ENCODE data around the gene UXS1.

Gene UXS1

GRCh38 chr2:106085181-106085940 is 108.7 kb downstream of the UXS1 start:
- DNase-seq (ENCODE audit: low spot score): peak; percentile 45

DNA sequence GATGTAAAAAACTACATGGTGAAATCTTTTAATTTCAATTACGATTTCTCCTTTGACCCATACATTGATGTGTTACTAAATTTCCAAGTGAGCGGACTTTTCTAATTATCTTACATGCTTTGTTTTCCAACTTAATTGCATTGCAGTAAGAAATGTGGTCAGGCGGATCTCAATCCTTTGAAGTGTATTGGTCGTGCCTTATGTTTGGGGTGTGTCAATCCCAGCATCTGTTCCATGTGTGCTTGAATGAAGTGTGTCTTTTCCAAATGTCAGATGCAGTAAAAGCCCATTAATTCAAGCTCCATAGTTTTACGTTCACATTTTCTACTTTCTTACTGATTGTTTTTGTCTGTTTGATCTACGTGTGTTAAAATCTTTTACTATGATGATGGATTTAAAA is 113.1 kb downstream of the UXS1 start:
- DNase-seq (ENCODE audit: low spot score): no peak

- no peak for DNase-seq (ENCODE audit: low spot score)
Measured at GRCh38 chr2:106078096-106078495, 116.0 kb downstream of the UXS1 start.

DNA sequence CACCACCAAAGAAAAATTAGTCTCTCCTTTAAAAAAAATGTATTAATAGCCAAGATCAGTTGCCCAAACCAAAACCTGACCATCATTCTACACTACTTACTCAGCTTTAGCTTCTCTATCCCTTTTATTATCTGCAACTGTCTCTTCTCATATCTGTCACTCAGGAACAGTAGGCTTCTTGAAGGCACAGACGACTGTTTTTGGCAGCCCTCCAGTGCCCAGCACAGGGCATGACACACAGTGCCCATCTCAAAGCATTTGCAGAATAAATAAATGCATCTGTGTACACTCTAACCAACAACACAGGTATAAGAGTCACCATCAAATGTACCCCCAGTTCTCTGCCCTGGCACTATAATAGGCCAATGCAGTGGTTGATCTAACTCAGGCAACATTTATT is 117.2 kb downstream of the UXS1 start:
- no peak for DNase-seq (ENCODE audit: low spot score)

DNA sequence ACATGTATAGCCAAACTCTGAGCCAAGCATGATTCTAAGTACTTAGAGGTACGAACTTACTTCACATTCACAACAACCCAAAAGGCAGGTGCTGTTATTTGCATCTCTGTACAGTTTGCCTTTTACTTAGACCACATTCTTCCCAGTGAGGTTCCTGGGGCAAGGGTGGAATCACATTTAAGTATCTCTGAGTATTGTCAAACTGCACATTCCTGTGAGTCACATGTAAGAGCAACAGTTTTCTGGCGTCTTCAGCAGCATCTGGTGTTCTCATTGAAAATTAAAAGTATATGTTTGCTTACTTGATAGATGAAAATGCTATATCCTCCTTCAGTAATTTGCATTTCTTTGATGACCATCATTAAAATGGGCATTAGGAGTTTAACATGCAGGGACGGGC is 119.1 kb downstream of the UXS1 start:
- DNase-seq (ENCODE audit: low spot score): no peak

DNA sequence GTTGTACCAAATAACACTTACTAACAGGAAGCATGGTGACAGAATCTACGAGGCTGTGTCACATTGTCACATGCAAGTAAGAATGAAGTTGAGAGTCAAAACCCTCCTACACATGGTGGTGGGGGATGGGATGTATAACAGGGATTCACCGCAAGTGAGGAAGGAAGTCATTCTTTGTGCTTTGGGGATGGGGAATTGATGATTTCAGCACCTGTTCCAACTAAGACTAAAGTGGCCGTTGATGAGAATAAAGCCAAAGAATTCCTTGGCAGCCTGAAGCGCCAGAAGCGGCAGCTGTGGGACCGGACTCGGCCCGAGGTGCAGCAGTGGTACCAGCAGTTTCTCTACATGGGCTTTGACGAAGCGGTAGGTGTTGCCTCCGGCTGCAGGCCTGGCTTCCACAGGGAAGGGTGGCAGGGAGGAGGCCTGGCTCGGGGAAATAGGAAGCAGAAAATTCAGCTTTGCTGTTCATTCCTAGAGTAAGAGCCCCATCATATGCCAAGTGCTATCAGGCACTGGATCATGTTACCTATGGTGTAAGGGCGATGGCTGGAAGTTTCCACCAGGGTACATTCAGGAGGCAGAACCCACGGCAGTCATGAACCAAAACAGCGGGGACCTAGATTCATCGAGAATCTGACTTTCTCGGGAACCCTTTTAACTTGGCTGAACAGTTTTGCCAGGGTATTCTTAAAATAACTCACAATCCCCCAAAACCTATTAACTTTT is 120.3 kb downstream of the UXS1 start:
- no peak for DNase-seq (ENCODE audit: low spot score)

DNA sequence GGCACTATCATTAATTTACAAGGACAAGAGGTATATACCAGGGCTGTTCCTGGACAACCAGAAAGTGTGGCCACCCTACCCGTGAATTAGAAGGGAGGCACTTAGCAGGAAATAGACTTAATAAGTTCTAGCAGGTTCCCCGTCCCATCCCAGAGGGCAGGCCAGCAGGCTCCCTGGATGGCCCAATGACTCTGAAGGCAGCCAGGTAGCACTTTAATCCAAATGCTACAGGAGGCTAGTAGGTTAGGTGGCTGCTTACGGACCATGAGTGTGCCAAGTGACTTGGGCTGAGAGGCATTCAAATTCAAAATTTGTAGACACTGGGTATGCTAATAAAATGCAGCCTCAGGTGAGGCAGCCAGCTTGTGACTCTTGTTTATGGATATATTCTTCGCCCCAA is 123.9 kb downstream of the UXS1 start:
- DNase-seq (ENCODE audit: low spot score): no peak

- no peak for DNase-seq (ENCODE audit: low spot score)
Measured at GRCh38 chr2:106068451-106068850, 125.7 kb downstream of the UXS1 start.

DNA sequence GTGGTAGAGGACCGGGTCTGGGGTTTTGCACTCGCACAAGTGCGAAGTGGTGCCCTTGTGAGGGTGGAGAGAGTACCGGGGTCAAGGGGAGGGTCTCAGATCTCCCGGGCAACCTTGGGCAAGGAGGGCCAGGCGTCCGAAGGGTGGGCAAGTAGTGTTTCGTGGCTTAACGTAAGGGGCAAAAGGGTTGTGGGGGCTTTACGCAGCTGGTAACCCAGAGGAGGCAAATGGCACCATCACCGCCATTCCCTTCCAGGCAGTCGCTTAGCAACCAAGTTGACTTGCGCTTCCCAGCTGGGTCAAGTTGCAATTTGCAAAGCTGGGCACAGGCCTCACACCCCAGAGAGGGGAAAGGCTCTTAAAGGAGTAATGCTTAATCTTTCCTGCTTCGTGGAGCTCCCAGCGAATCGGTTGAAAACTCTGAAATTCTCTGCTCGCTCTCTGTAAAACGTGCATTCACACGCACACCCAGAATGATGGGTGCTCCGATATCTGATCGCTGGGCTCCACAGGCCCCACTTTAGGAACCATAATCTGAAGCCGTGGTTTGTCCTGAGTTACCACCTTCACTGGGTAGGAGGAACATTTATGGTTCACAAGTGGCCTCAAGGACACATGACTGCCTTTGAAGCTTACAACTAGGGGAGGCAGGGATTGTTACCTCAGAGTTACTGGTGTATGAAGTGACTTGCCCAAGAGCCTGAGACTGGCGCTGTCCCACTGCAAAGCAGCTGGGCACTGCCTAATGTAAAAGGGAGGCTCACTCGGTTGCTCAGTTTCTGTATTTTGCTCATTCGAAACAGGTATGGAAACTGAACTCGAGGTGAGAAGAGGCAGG is 127.9 kb downstream of the UXS1 start:
- no peak for DNase-seq (ENCODE audit: low spot score)

- DNase-seq (ENCODE audit: low spot score): no peak
Measured at GRCh38 chr2:106065268-106065982, 128.7 kb downstream of the UXS1 start.

DNA sequence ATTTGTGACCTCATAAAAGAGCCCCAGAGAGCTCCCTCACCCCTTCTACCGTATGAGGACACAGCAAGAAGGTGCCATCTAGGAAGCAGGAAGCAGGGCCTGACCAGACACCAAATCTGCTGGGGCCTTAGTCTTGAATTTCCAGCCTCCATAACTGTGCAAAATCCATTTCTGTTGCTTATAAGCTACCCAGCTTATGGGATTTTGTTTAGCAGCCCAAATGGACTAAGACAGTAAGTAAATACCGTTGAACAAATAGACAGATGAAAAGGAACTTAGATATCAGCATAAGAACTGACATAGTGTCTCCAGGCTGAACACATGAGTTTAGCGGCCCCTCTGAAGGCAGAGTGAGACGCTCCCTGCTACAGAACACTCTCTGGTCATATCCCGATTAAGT is 130.9 kb downstream of the UXS1 start:
- DNase-seq (ENCODE audit: low spot score): no peak

DNA sequence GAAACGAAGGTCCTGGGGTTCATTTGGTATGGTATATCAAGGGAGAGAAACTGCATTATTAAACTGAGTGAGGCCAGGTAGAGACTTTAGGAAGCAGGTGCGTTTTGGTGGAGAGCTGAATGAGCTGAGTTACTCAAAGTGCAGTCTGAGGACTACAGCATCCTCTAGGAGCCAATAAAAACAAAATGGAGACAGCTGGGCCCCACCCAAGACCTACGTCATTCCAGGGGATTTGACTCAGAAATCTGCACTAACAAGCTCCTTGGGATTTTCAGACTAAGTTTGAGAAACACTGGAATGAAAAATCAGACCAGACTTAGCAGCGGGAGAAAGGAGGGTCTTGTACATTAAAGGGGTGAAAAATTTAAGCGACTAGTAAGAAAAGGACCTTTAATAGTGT is 131.5 kb downstream of the UXS1 start:
- DNase-seq (ENCODE audit: low spot score): no peak

DNA sequence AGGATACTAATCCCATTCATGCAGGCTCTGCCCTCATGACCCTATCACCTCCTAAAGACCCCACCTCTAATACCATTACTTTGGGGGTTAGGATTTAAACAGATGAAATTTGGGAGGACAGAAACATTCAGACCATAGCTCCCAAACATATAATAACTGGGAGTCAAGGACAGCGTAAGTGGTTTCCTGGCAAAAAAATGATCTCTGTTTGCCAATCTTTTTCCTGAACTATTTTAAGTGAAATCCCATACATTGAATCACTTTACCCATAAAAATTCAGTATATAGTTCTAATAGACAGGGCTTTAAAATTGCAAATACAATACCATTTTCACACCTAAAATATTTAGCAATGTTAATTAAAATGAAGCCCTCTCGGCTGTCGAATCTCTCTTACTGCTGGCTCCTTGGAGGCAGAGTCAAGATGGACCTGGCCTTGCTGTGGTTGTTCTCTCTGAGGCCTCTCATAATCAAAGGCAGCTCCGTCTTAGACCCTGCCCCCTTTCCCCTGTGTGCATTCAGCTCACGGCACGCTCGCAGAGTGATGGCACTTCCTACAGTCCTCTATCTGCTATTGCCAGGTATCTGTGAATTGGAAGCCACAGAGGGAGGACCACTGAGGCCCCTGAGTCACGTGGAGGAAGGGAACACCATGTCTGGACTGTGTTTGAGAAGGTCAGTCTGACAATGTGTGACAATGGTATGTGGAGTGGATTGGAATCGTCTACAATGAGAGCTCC is 132.3 kb downstream of the UXS1 start:
- DNase-seq (ENCODE audit: low spot score): no peak

GRCh38 chr2:106059416-106060065 is 134.6 kb downstream of the UXS1 start:
- no peak for DNase-seq (ENCODE audit: low spot score)

DNA sequence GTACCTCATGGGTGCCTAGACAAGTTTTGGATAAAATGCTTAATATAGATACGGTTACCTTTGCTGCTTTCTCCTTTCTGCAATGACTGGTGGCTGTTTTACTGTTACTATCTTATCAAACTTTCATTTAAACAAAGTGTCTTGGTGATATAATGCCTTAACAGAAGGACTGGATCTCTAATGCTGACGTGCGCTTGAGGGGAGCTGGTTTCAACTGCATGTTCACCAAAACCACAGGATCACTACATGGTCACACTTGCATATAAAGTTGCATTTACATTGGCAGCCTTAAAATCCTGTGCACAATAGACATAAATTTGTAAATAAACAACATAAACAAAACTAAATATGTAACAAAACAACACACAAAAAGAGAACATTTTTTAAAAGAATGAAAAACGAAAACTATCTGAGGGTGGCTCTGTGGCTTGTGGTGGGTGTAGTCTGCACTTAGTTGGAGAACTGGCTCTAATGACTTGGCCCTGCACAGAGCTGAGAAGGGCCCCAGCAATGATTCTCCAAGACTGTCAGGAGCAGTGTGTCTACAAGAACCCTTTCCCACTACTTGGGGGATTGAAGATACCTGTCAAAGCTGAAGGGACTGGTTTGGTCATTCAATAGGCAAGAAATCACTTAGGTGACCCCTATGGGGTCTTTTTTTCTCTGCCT is 135.5 kb downstream of the UXS1 start:
- DNase-seq (ENCODE audit: low spot score): no peak

GRCh38 chr2:106057206-106057605 is 136.9 kb downstream of the UXS1 start:
- no peak for DNase-seq (ENCODE audit: low spot score)

DNA sequence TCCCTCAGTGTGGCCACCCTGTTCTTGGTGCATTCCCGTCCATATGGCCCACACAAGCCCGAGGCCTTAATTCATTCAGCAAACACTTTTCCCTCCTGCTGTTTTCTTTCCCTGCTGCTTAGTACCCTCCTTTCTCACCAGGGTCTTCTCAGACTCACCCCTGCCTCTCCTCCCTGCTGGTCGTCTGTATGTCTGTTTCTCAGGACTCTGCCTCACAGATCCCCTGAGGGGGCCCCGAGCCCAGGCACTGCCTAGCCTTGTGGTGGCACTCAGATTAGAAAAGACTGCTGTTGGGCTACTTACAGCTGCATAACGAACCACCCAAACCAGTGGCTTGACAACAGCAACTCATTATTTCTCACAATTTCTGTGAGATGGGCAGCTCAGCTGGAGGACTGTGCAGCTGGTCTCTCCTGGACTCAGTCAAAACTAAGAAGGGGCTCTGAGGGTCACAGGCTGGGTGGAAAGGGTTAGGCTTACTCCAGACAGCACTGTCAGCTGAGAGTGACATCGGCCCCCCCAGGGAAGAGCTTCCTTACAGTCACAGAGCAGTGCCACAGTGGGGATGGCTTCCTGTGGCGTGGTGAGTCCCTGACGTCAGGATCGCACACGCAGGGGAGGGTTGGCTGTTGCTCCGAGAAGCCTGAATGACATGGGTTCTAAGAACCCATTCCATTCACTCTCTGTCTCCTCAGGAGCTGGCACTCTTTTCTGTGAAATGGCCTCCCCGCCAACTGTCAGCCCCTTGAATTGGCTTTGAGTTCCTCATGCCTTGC is 139.0 kb downstream of the UXS1 start:
- DNase-seq (ENCODE audit: low spot score): no peak

- no peak for DNase-seq (ENCODE audit: low spot score)
Measured at GRCh38 chr2:106054321-106054720, 139.8 kb downstream of the UXS1 start.

GRCh38 chr2:106053581-106053980 is 140.5 kb downstream of the UXS1 start:
- no peak for DNase-seq (ENCODE audit: low spot score)

GRCh38 chr2:106053116-106053515 is 141.0 kb downstream of the UXS1 start:
- peak; percentile 21 for DNase-seq (ENCODE audit: low spot score)
